Mononuclear cell (primary cell): ENCODE data around the gene SLC7A1. TPM values are rescaled to one million over a fixed set of nuclear protein-coding genes. Genes with fewer than 3 reads are reported as not detected.
A peak's percentile ranks its signal among the peaks of the same experiment; 100 is the strongest.

Experiments used
- H3K27me3 ChIP-seq: 2 replicates; pipeline ENCODE4 v1.6.0; 2011; ENCODE audit warnings: low read length, control low read depth; ENCODE audit not compliant: insufficient read depth
- H3K4me1 ChIP-seq: 2 replicates; pipeline ENCODE4 v1.5.1; 2011; ENCODE audit warnings: mild to moderate bottlenecking, low read length, control low read depth; ENCODE audit not compliant: insufficient read depth
- H3K4me3 ChIP-seq: 2 replicates; pipeline ENCODE4 v1.5.1; 2011; ENCODE audit warnings: mild to moderate bottlenecking, low read length, moderate library complexity
- H3K9me3 ChIP-seq: 2 replicates; pipeline ENCODE4 v1.5.1; 2011; ENCODE audit warnings: low read depth, mild to moderate bottlenecking, control low read depth, low read length
- total RNA-seq: library from RNA; depleted of rRNA; stranded (reverse); fragments of >200 nt; gene quantifications from one replicate; pipeline ENCODE4 v1.2.3, GENCODE V29; 2012

The SLC7A1 gene
- total RNA-seq, 1 donor = 4.9 TPM

- Histone ChIP-seq H3K27me3 (no peaks in the 10 kb centered on the region), H3K4me1 (peaks cover 17% of the 10 kb centered on the region), H3K9me3 (no peaks in the 10 kb centered on the region), H3K4me3 (peak overlapping the region; percentile 76)
Observed at GRCh38 chr13:29594303-29594709, 1.2 kb downstream of the SLC7A1 start.

GRCh38 chr13:29593605-29594297 is 1.7 kb downstream of the SLC7A1 start:
- no peaks in the 10 kb centered on the region for H3K9me3 ChIP-seq
- no peak overlapping the region for H3K4me3 ChIP-seq
- H3K4me1 ChIP-seq = peaks cover 17% of the 10 kb centered on the region
- no peaks in the 10 kb centered on the region for H3K27me3 ChIP-seq

DNA sequence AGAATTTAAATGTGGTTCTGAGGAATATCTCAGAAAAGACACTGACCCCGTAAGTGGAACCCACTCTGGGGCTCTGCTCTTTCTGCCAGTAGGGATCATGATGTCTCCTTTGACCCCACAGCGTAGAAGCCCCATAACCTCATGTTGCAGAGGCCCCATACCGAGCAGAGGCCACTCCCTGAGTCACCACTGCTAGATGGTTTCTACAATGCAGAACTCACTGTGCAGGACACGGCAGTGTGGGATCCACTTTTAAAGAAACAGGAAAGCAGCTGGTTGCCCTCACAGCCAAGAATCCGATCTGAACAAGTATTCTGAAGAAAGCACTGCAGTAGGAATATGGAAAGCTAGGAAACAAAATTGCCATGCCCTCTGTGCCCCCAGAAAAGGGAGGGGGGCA is 4.2 kb downstream of the SLC7A1 start:
- Histone ChIP-seq H3K4me1 (peaks cover 16% of the 10 kb centered on the region), H3K27me3 (no peaks in the 10 kb centered on the region), H3K4me3 (no peak overlapping the region), H3K9me3 (no peaks in the 10 kb centered on the region)

DNA sequence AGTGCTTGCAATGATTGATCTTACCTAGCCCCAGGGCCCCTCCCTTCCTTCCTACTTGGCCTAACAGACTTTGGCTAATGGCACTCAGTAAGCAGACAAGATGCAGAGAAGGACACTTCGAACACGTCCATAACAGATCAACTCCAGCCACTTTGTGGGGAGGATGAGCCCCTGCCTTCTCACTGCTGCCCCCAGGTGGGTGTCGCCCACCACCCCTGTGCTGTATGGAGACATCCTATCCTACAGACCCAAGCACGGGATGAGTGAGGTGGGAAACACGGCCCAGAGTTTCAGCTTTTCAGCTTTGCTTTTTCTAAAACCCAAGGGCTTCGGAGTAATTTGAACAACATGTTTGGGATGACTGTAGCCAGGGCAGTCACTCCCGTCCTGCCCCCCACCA is 5.5 kb downstream of the SLC7A1 start:
- H3K4me1 ChIP-seq = peaks cover 11% of the 10 kb centered on the region
- no peak overlapping the region for H3K4me3 ChIP-seq
- no peaks in the 10 kb centered on the region for H3K9me3 ChIP-seq
- H3K27me3 ChIP-seq = no peaks in the 10 kb centered on the region

GRCh38 chr13:29589234-29589633 is 6.3 kb downstream of the SLC7A1 start:
- no peaks in the 10 kb centered on the region for H3K9me3 ChIP-seq
- no peaks in the 10 kb centered on the region for H3K27me3 ChIP-seq
- peaks cover 8% of the 10 kb centered on the region for H3K4me1 ChIP-seq
- H3K4me3 ChIP-seq = no peak overlapping the region

DNA sequence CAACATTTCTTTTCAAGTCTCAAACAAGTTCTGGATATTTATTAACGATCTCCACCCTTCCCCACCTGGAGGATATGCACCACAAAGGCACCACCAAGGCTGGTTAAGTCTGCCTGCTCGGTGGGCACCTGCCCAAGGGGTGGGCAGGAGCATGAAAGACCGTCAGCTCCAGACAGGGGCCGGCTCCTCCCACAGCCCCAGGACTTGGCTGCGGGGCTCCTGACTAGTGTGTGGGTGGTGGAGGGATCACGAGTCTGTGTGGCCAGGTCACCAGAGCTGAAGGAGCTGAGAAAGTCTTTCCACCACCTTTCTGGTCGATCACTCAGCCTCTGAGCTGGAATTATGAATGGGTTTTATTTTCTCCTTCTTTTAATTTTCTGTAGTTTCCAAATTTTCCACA is 7.8 kb downstream of the SLC7A1 start:
- Histone ChIP-seq H3K4me3 (no peak overlapping the region), H3K27me3 (no peaks in the 10 kb centered on the region), H3K4me1 (peaks cover 5% of the 10 kb centered on the region), H3K9me3 (no peaks in the 10 kb centered on the region)

- H3K4me1 ChIP-seq = no peaks in the 10 kb centered on the region
- no peaks in the 10 kb centered on the region for H3K27me3 ChIP-seq
- H3K9me3 ChIP-seq = no peaks in the 10 kb centered on the region
- no peak overlapping the region for H3K4me3 ChIP-seq
Observed at GRCh38 chr13:29583073-29583785, 12.3 kb downstream of the SLC7A1 start.

DNA sequence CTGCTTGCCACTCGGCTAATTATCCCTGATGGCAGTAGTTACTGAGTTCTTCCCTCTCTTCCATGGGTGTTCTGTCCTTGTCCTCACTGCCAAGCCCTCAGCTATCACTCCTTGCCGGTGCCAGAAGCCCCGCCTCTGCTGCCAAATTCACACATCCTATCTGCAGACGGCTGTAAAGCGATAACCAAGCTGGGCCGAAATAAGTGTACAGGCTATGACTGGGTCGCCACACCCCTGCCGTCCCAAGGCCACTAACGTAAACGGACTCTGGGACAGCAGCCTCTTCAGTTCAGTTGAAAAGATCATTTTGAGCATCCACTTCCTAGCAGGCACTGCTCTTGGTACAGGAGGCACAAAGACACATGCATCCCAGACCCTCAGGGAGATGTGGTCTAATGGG is 13.3 kb downstream of the SLC7A1 start:
- no peaks in the 10 kb centered on the region for H3K4me1 ChIP-seq
- no peaks in the 10 kb centered on the region for H3K9me3 ChIP-seq
- H3K27me3 ChIP-seq = no peaks in the 10 kb centered on the region
- H3K4me3 ChIP-seq = no peak overlapping the region

DNA sequence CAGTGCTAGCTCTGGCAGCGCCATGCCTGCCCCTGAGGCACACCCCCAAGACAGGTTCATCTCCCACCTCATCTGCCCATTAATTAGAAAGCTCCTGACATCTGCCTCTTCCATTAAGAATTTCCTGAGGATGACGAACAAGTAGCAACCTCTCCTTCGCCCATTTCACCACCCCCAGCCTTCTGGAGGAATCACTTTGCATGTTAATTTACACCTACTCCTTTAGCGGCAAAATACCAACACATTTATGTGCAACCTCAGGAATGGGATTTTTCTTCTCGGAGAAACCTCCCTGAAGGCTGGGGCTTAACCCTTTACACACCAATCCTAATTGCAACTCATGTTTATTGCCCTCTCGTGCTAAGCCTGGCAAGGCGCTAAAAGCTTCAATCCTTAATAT is 13.8 kb downstream of the SLC7A1 start:
- no peaks in the 10 kb centered on the region for H3K27me3 ChIP-seq
- no peak overlapping the region for H3K4me3 ChIP-seq
- no peaks in the 10 kb centered on the region for H3K9me3 ChIP-seq
- no peaks in the 10 kb centered on the region for H3K4me1 ChIP-seq

DNA sequence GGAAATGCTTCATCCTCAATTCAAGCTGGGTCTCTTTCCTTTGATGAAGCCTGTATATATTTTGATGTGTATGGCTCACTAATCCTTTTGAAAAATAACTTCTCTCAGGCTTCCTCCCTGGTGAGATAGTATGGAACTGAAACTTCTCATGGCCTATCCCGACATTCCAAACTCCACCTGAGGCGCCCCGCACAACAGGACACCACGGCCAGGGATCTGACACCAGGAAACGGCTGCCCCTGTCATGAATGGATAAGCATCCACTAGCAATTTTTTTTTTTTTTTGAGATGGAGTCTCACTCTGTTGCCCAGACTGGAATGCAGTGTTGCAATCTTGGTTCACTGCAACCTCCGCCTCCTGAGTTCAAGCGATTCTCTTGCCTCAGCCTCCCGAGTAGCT is 16.4 kb downstream of the SLC7A1 start:
- Histone ChIP-seq H3K4me1 (no peaks in the 10 kb centered on the region), H3K4me3 (no peak overlapping the region), H3K27me3 (no peaks in the 10 kb centered on the region), H3K9me3 (no peaks in the 10 kb centered on the region)

- Histone ChIP-seq H3K4me3 (no peak overlapping the region), H3K27me3 (no peaks in the 10 kb centered on the region), H3K9me3 (no peaks in the 10 kb centered on the region), H3K4me1 (peaks cover 4% of the 10 kb centered on the region)
Observed at GRCh38 chr13:29578300-29579085, 17.0 kb downstream of the SLC7A1 start.

- no peak overlapping the region for H3K4me3 ChIP-seq
- no peaks in the 10 kb centered on the region for H3K27me3 ChIP-seq
Observed at GRCh38 chr13:29577136-29578051, 18.1 kb downstream of the SLC7A1 start.

GRCh38 chr13:29576581-29576980 is 18.9 kb downstream of the SLC7A1 start:
- Histone ChIP-seq H3K4me3 (no peak overlapping the region), H3K27me3 (no peaks in the 10 kb centered on the region), H3K9me3 (no peaks in the 10 kb centered on the region), H3K4me1 (peaks cover 9% of the 10 kb centered on the region)

More at GRCh38 chr13:29577136-29578051, 18.1 kb downstream of the SLC7A1 start:
- H3K4me1 ChIP-seq = peaks cover 9% of the 10 kb centered on the region
- H3K9me3 ChIP-seq = no peaks in the 10 kb centered on the region

- no peaks in the 10 kb centered on the region for H3K27me3 ChIP-seq
- no peaks in the 10 kb centered on the region for H3K9me3 ChIP-seq
- no peak overlapping the region for H3K4me3 ChIP-seq
- H3K4me1 ChIP-seq = peaks cover 9% of the 10 kb centered on the region
Observed at GRCh38 chr13:29575098-29575497, 20.4 kb downstream of the SLC7A1 start.
